Measurements from ENCODE around the gene TMEM171.

TMEM171 gene

GRCh38 chr5:73126957-73127356 is 6.6 kb downstream of the TMEM171 start:
- H3K4me3 ChIP-seq = no peak overlapping the region
- no peak for DNase-seq (ENCODE audit: low spot score in 2 of 2)
- no peaks in the 10 kb centered on the region for H3K36me3 ChIP-seq (replicated peaks)
- no peaks in the 10 kb centered on the region for H3K9me3 ChIP-seq
- H3K27me3 ChIP-seq (ENCODE audit: low read depth) = no peaks in the 10 kb centered on the region; the same call in 1 of the 2 replicates
- in situ Hi-C loops (cut with MboI; ENCODE audit: low sequenced_read_pairs) = no loop called here
- H3K4me1 ChIP-seq = no peaks in the 10 kb centered on the region

GRCh38 chr5:73129143-73129542 is 8.8 kb downstream of the TMEM171 start:
- Histone ChIP-seq H3K4me3 (no peak overlapping the region), H3K9me3 (no peaks in the 10 kb centered on the region), H3K36me3 (replicated peaks) (no peaks in the 10 kb centered on the region), H3K27me3 (ENCODE audit: low read depth) (no peaks in the 10 kb centered on the region), H3K4me1 (no peaks in the 10 kb centered on the region)
- DNase-seq (ENCODE audit: low spot score in 2 of 2) = no peak
- in situ Hi-C loops (cut with MboI; ENCODE audit: low sequenced_read_pairs) = no loop called here

GRCh38 chr5:73130811-73131210 is 10.4 kb downstream of the TMEM171 start:
- Histone ChIP-seq H3K9me3 (no peaks in the 10 kb centered on the region), H3K4me1 (no peaks in the 10 kb centered on the region), H3K27me3 (ENCODE audit: low read depth) (no peaks in the 10 kb centered on the region), H3K4me3 (no peak overlapping the region), H3K36me3 (replicated peaks) (no peaks in the 10 kb centered on the region)
- in situ Hi-C loops (cut with MboI; ENCODE audit: low sequenced_read_pairs) = no loop called here
- DNase-seq (ENCODE audit: low spot score in 2 of 2) = no peak

GRCh38 chr5:73131711-73132425 is 11.5 kb downstream of the TMEM171 start:
- no peaks in the 10 kb centered on the region for H3K27me3 ChIP-seq (ENCODE audit: low read depth)
- no peak overlapping the region for H3K4me3 ChIP-seq
- no peaks in the 10 kb centered on the region for H3K9me3 ChIP-seq
- H3K36me3 ChIP-seq (replicated peaks) = no peaks in the 10 kb centered on the region
- in situ Hi-C loops (cut with MboI; ENCODE audit: low sequenced_read_pairs) = no loop called here
- H3K4me1 ChIP-seq = no peaks in the 10 kb centered on the region
- no peak for DNase-seq (ENCODE audit: low spot score in 2 of 2)

GRCh38 chr5:73132759-73133158 is 12.4 kb downstream of the TMEM171 start:
- Histone ChIP-seq H3K4me3 (no peak overlapping the region), H3K36me3 (replicated peaks) (no peaks in the 10 kb centered on the region), H3K9me3 (no peaks in the 10 kb centered on the region), H3K4me1 (no peaks in the 10 kb centered on the region), H3K27me3 (ENCODE audit: low read depth) (no peaks in the 10 kb centered on the region)
- in situ Hi-C loops (cut with MboI; ENCODE audit: low sequenced_read_pairs) = no loop called here
- DNase-seq (ENCODE audit: low spot score in 2 of 2) = no peak

- in situ Hi-C loops (cut with MboI; ENCODE audit: low sequenced_read_pairs) = no loop called here
- no peaks in the 10 kb centered on the region for H3K27me3 ChIP-seq (ENCODE audit: low read depth)
- H3K36me3 ChIP-seq (replicated peaks) = no peaks in the 10 kb centered on the region
- no peak for DNase-seq (ENCODE audit: low spot score in 2 of 2)
- H3K4me1 ChIP-seq = no peaks in the 10 kb centered on the region
- H3K4me3 ChIP-seq = no peak overlapping the region
- H3K9me3 ChIP-seq = no peaks in the 10 kb centered on the region
Observed at GRCh38 chr5:73135021-73135420, 14.6 kb downstream of the TMEM171 start.

- in situ Hi-C loops (cut with MboI; ENCODE audit: low sequenced_read_pairs) = no loop called here
- H3K36me3 ChIP-seq (replicated peaks) = no peaks in the 10 kb centered on the region
- H3K4me3 ChIP-seq = no peak overlapping the region
- DNase-seq (ENCODE audit: low spot score in 2 of 2) = peak; percentile 13 to 44
- no peaks in the 10 kb centered on the region for H3K27me3 ChIP-seq (ENCODE audit: low read depth)
- no peaks in the 10 kb centered on the region for H3K9me3 ChIP-seq
- no peaks in the 10 kb centered on the region for H3K4me1 ChIP-seq
Observed at GRCh38 chr5:73135429-73136054, 15.2 kb downstream of the TMEM171 start.

GRCh38 chr5:73136055-73136562 is 15.7 kb downstream of the TMEM171 start:
- Histone ChIP-seq H3K9me3 (no peaks in the 10 kb centered on the region), H3K36me3 (replicated peaks) (no peaks in the 10 kb centered on the region), H3K4me3 (no peak overlapping the region), H3K4me1 (no peaks in the 10 kb centered on the region), H3K27me3 (ENCODE audit: low read depth) (no peaks in the 10 kb centered on the region)
- DNase-seq (ENCODE audit: low spot score in 2 of 2) = no peak
- in situ Hi-C loops (cut with MboI; ENCODE audit: low sequenced_read_pairs) = no loop called here

- no peaks in the 10 kb centered on the region for H3K9me3 ChIP-seq
- in situ Hi-C loops (cut with MboI; ENCODE audit: low sequenced_read_pairs) = no loop called here
- no peaks in the 10 kb centered on the region for H3K36me3 ChIP-seq (replicated peaks)
- H3K27me3 ChIP-seq (ENCODE audit: low read depth) = no peaks in the 10 kb centered on the region
- no peak overlapping the region for H3K4me3 ChIP-seq
- no peaks in the 10 kb centered on the region for H3K4me1 ChIP-seq
- DNase-seq (ENCODE audit: low spot score in 2 of 2) = no peak
Observed at GRCh38 chr5:73137563-73138530, 17.5 kb downstream of the TMEM171 start.

- Histone ChIP-seq H3K4me3 (no peak overlapping the region), H3K4me1 (no peaks in the 10 kb centered on the region), H3K27me3 (ENCODE audit: low read depth) (no peaks in the 10 kb centered on the region), H3K9me3 (no peaks in the 10 kb centered on the region), H3K36me3 (replicated peaks) (no peaks in the 10 kb centered on the region)
- no peak for DNase-seq (ENCODE audit: low spot score in 2 of 2)
- in situ Hi-C loops (cut with MboI; ENCODE audit: low sequenced_read_pairs) = no loop called here
Observed at GRCh38 chr5:73139485-73139884, 19.1 kb downstream of the TMEM171 start.

- in situ Hi-C loops (cut with MboI; ENCODE audit: low sequenced_read_pairs) = no loop called here
- Histone ChIP-seq H3K36me3 (replicated peaks) (no peaks in the 10 kb centered on the region), H3K9me3 (no peaks in the 10 kb centered on the region), H3K4me3 (no peak overlapping the region), H3K4me1 (no peaks in the 10 kb centered on the region), H3K27me3 (ENCODE audit: low read depth) (no peaks in the 10 kb centered on the region)
- DNase-seq (ENCODE audit: low spot score in 2 of 2) = no peak
Observed at GRCh38 chr5:73140801-73141200, 20.4 kb downstream of the TMEM171 start.

GRCh38 chr5:73142035-73142434 is 21.7 kb downstream of the TMEM171 start:
- H3K4me3 ChIP-seq = no peak overlapping the region
- no peaks in the 10 kb centered on the region for H3K9me3 ChIP-seq
- H3K27me3 ChIP-seq (ENCODE audit: low read depth) = no peaks in the 10 kb centered on the region; the same call in 1 of the 2 replicates
- no peaks in the 10 kb centered on the region for H3K36me3 ChIP-seq (replicated peaks)
- H3K4me1 ChIP-seq = no peaks in the 10 kb centered on the region
- in situ Hi-C loops (cut with MboI; ENCODE audit: low sequenced_read_pairs) = no loop called here
- DNase-seq (ENCODE audit: low spot score in 2 of 2) = no peak

GRCh38 chr5:73143716-73144115 is 23.3 kb downstream of the TMEM171 start:
- H3K4me3 ChIP-seq = no peak overlapping the region
- no peak for DNase-seq (ENCODE audit: low spot score in 2 of 2)
- H3K27me3 ChIP-seq (ENCODE audit: low read depth) = no peaks in the 10 kb centered on the region; the same call in 1 of the 2 replicates
- H3K9me3 ChIP-seq = no peaks in the 10 kb centered on the region
- H3K36me3 ChIP-seq (replicated peaks) = no peaks in the 10 kb centered on the region
- H3K4me1 ChIP-seq = no peaks in the 10 kb centered on the region
- in situ Hi-C loops (cut with MboI; ENCODE audit: low sequenced_read_pairs) = no loop called here

Measured in HAP-1 (cell line).